HG02970 (cell line): ENCODE data around the gene ENAH.

Source experiments
- ATAC-seq: cut with Tn5 transposase; IDR thresholded peaks from one replicate; pipeline ENCODE4 v1.9.1; 2021; ENCODE audit warnings: mild to moderate bottlenecking, moderate library complexity, moderate number of reproducible peaks; ENCODE audit not compliant: unreplicated experiment, low FRiP score

The ENAH gene

GRCh38 chr1:225610539-225610938 is 42.4 kb downstream of the ENAH start:
- no peak for ATAC-seq

DNA sequence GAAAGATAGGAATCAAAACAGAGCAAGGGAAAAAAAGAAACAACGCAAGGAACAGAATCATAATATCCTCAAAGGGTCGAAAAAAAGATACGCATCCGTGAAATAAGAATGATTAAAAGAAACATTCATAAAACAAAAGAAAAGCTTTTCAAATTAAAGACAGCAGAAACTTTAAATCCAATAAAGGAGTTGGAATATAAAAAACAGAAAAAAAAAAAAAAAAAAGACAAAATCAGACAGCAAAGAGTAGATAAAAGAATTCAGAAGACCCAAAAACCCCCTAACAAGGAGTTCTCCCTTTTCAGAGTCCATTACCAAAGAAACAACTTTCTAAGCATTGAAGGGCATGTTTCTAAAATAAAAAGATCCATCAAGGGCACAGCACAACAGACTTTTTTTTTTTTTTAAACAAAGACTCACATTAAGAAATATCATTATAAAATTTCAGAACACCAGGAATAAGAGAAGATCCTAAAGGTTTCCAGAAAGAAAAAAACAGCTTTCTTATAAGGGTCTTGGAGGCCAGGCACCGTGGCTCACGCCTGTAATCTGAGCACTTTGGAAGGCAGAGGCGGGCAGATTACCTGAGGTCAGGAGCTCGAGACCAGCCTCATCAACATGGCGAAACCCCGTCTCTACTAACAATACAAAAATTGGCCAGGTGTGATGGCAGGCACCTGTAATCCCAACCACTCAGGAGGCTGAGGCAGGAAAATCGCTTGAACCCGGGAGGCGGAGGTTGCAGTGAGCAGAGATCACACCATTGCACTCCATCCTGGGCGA is 44.7 kb downstream of the ENAH start:
- ATAC-seq = no peak

DNA sequence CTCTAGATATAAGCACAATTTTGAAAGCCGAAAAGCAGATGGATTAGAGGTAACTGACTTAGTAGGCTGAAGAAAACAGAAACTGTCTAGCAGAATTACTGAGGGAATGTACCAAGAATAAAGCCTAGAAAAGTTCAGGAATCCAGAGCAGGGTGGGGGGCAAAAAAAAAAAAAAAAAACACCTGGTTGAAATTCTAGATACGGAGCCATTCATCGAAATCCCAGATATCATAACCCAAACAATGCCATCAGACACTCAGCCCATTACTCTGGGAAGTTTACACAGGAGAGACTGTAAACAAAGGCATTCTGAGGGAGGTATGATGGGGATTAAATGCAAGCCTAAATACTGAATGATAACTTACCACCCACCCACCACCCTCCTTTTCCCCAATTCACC is 45.6 kb downstream of the ENAH start:
- no peak for ATAC-seq

DNA sequence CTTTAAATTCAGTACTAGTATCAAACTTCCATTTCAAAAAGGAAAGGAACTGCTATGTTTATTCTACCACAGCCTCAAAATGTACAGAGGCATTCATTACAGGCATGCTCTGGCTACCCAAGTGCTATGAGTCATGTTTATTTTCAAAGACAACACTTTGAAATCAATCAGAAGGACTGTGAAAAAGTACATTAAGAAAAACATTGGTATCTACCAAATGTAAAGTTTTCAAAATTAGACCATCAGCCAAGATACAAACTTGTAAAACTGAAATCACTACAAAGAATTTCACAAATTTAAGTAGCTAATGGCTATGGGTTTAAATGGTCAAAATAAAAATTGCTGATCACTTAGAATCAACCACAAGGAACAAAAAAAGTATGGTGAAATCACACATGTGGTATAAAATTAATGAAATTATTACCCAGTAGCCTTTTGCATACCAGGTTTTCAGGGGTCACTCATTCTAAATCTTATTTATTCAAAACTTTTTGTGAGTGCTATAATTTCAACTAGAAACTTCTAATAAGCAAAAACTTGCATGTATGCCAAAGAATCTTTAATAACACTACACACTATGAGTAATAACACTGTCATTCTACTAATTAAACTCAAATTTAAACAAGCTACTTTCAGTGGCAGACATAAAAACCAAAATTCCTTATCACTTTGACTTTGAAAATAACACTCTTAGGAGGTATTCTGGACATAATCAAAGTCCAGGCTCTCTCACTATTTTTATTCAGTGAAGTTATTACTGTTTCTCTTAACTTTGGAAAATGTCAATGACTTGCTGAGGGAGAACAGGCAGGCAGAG is 49.2 kb downstream of the ENAH start:
- no peak for ATAC-seq

DNA sequence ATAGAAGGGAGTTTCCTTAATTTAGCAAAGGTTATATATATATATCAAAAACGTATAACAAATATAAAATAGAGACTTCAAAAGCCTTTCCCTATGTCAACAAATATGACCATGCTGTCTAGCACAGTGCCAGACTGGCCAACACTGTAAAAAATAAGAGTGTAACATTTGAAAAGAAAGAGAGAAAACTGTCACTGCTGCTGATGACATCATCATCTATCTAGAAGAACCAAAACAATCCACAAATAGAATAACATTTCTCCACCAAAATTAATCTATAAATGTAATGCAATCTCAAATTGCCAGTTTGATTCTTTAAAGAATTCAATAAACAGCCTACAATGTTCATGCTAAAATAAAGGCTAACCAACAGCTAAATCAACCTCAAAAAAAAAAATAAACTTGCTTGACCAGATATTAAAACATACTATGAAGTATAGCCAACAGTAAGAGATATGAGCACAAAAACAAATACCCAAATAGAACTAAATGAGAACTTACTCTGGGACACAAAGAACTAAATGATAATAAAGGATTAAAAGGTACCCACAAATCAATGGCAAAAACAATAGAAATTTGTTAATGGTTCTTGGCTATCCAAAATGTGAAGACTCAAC is 50.2 kb downstream of the ENAH start:
- ATAC-seq = no peak

DNA sequence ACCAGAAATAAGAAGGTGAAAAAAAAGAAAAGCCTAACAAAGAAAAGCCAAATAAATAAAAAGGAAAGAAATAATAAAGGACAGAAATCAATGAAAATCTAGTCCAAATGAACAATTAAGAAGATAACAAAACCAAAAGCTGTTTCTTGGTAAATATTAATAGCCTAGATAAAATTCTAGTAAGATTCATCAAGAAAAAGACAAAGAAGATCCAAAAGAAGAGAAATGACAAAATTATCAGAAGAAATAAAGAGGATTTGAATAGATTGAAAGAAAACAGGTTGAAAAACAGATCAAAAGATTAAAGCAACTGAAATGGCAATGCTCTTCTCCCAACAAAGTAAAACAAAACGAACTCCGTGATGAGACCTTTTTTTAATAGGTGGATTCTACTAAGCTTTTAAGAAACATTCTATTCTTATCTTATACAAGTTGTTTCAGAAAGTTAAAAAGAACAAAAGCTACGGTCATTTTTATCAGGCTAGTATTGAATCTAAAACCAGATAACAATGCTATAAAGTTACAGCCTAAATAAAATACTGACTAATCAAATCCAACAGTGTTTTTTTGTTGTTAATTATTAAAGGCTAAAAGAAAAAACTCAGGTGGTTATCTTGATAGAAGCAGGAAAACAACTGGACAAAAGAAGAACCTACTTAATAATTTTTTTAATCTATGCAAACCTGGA is 50.9 kb downstream of the ENAH start:
- no peak for ATAC-seq

DNA sequence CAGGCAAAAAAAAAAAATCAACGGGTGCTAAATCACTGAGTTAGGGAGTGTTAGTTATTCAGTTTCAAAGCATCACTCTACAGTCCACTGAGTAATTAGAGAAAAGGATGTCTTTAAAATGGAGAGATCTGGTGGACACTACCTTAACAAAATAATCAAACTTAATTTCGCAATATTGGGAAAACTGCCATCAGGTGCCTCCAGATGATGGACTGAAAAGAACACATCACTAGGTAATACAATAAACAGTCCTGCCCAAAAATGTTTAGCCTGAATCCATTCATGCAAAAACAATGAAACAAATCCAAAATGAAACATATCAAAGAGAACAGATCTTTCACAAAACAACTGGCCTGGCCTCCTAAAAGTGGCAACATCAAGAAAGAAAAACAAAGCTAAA is 54.1 kb downstream of the ENAH start:
- no peak for ATAC-seq

- no peak for ATAC-seq
Measured at GRCh38 chr1:225597926-225598575, 54.9 kb downstream of the ENAH start.

DNA sequence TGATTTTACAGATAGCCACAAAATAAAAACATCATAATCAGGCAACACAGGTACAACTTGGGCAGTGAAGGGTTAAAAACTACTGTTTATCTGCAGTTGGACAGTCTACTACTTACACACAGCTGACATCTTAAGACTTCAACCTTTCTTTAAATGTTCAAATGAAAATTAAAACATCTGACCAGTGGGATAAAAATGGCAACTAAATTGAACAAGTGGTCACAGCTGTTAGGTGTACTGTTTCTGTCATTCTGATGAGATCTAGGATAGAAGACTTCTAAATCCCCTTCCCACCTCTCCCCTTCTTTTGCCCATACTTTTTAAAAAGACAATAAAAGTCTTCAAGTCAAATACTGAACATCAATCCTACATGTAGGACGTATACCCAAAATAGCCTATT is 56.2 kb downstream of the ENAH start:
- ATAC-seq = no peak

GRCh38 chr1:225595974-225596551 is 56.9 kb downstream of the ENAH start:
- no peak for ATAC-seq

DNA sequence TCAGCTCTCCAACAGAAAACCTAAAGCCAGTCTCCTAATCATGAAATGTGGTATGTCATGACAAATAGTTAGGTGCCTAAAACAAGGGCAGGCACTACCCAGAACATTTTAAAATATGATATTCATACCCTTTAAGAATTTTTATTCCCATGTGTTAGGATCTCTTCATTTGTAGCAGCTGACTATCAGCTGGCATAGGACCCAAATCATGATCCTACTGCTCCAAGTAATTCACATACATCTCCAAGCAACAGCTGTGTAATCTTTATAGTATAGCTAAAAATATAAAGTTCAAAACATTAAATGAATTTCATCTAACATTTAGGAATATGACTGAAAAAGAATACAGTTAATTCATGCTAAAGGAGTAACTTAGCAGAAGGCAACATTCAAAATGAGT is 57.5 kb downstream of the ENAH start:
- no peak for ATAC-seq

- no peak for ATAC-seq
Measured at GRCh38 chr1:225593414-225593813, 59.5 kb downstream of the ENAH start.

GRCh38 chr1:225592362-225593025 is 60.4 kb downstream of the ENAH start:
- ATAC-seq = no peak

DNA sequence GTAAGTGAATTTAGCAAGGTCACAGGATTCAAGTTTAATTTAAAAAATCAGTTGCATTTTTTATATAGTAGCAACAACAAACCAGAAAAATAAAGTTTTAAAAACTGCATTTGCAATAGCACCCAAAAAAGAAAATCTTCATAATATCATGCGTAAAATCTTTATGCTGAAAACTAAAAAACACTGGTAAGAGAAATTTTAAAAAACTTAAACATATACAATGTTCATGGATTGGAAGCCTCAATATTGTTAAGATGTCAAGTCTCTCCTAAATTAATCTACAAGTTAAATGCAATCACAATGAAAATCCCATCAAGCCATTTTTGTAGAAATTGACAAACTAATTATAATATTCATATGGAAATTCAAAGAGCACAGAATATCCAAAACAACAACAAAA is 65.6 kb downstream of the ENAH start:
- ATAC-seq = no peak

DNA sequence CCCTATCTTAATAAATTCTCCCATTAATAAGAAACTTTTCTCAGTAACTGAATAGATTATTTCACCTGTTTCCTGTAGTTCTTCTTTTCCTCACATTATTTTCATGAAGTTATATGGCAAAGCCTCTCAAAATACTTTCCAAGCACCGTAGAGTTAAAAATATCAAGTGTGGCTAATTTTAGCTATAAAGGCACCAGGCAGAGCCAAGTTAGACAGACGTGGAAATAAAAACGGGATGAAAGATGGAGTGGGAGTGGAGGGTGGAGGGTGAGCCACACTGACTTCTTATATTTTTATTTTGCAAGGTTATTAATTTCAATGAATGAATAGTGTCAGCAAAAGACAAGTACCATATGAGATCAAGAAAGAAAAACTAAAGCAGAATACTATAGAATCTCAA is 71.7 kb downstream of the ENAH start:
- ATAC-seq = no peak

DNA sequence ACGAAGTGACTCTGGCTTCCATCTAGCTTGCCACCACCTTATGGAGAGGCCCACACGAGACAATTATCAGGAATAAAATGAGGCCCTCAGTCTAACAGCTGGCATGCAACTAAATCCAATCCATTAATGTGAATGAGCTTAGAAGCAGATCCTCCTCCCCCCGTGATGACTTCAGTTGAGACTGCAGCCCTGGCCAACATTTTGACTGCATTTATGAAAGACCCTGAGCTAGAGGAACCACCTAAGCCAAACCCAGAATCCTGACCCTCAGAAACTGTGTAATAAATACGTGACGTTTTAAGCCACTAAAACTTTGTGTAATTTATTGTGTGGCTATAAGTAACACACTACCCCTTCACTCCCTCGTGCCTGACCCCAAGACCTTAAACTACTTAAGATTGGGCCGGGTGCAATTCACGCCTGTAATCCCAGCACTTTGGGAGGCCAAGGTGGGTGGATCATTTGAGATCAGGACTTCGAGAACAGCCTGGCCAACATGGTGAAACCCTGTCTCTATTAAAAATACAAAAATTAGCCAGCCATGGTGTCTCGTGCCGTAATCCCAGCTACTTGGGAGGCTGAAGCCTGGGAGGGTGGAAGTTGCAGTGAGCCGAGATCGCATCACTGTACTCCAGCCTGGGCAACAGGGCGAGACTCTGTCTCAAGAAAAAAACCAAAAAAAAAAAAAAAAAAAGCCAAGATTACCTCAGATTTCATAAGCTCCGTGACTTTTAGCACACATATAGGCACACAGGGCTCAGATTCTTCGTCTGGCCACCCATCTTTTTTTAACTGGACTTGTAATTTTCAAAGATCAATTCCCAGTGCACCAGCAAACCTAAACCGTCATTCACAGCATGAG is 72.5 kb downstream of the ENAH start:
- no peak for ATAC-seq

DNA sequence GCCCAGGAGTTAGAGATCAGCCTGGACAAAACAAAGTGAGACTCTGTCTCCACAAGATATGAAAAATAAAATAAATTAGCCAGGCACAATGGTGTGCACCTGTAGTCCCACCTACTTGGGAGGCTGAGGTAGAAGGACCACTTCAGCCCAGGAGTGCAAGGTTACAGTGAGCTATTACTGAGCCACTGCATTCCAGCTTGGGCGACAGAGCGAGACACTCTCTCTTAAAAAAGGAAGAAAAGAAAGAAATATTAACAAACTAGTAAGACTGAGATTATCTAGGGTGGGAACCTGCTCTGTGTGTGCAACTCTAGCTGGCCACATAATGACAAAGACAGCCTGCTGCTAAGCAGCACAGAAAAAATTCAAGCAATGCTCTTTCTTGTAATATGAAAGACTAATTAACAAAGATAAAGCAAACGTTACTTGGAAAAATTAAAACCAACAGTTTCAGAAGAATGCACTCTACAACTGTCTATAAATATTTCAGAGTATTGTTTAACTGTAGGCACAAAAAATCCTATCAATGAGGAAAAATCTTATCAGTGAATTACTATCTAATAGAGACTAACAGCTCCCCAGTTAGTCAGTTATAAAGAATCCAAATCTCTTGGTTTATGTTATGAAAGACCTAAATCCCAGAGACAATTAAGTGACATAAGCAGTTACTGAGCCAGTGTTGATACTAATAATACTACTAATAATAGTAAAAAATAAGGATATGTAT is 74.5 kb downstream of the ENAH start:
- no peak for ATAC-seq

DNA sequence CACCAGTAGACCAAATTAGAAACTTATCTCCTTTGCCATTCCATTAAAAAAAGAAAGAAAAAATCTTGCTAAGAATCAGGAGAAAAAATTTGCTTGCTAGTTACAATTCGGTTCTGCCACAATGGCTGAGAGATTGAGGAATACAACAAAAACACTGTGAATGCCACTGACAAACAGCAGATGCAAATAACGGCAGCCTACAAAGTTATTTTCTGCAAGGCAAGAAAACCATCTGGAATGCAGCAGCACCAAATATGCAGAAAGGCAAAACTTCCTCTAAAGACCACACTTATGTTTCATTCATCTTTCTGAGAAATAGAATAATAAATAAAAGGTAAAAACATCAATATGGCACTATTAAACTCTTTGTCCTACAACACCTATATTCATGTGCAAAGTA is 75.7 kb downstream of the ENAH start:
- no peak for ATAC-seq
